Measurements from ENCODE around the gene ZNF205. TPM values are rescaled to one million over a fixed set of nuclear protein-coding genes. Genes with fewer than 3 reads are reported as not detected.

ZNF205 gene
- polyA plus RNA-seq, 1 of the 3 experiments (the other 2 are of a cell fraction) = 9.7 TPM

- peaks cover 60% of the 10 kb centered on the region for H3F3A ChIP-seq (replicated peaks; ENCODE audit: insufficient read depth)
- DNase-seq = no peak
- no peak for TF ChIP-seq SIN3A (IDR thresholded peaks at IDR 0.05; ENCODE audit: borderline replicate concordance, low read depth, low read length)
- TF ChIP-seq RFX5 (IDR thresholded peaks at IDR 0.05; ENCODE audit: low read length) = no peak
- TF ChIP-seq GATA2 (CRISPR knock-in tag; IDR thresholded peaks at IDR 0.05) = no peak
- TF ChIP-seq USF1 (IDR thresholded peaks at IDR 0.05; ENCODE audit: borderline replicate concordance, low read depth) = no peak
- TF ChIP-seq GABPA (IDR thresholded peaks at IDR 0.05; ENCODE audit: low read depth) = no peak
- TF ChIP-seq RAD21 (IDR thresholded peaks at IDR 0.05; ENCODE audit: low read length) = no peak
- TF ChIP-seq USF2 (IDR thresholded peaks at IDR 0.05; ENCODE audit: borderline replicate concordance, low read depth, low read length) = no peak
- no peak for TF ChIP-seq IRF3 (IDR thresholded peaks at IDR 0.05; ENCODE audit: low read depth, low read length)
- no peak overlapping the region for H3K4me3 ChIP-seq (ENCODE audit: low read depth in 2 of 2, low read length in 1 of 2)
- ChIA-PET CTCF (no interaction called here), POLR2A (no interaction called here)
- H3K4me1 ChIP-seq (ENCODE audit: control insufficient read depth in 1 of 2, insufficient read depth in 2 of 2, low read depth in 1 of 2, low read length in 1 of 2) = peaks cover 0 to 9% of the 10 kb centered on the region in 2 experiments; a peak in 1 of 4 replicates
- peaks cover 3% of the 10 kb centered on the region; the same call in 1 of the 2 replicates for H4K20me1 ChIP-seq (ENCODE audit: insufficient read depth)
- no peak overlapping the region for H2AFZ ChIP-seq (ENCODE audit: low read depth)
- no peaks in the 10 kb centered on the region for H3K9me3 ChIP-seq
- no peaks in the 10 kb centered on the region for H3K27me3 ChIP-seq (ENCODE audit: insufficient read depth)
- 56% methylated on average over 2 of the region's 2 CpGs for WGBS (ENCODE audit: low lambda C conversion rate)
- no peaks in the 10 kb centered on the region for H3K9me2 ChIP-seq
- no peak overlapping the region for H3K27ac ChIP-seq (ENCODE audit: low read depth in 2 of 2, low read length in 1 of 2)
- H3K79me2 ChIP-seq (ENCODE audit: insufficient read depth) = no peaks in the 10 kb centered on the region
- H3K36me3 ChIP-seq (replicated peaks in 1 of 2; ENCODE audit: control insufficient read depth in 1 of 2, insufficient read depth in 2 of 2, low read length in 1 of 2) = no peaks in the 10 kb centered on the region
- no peak overlapping the region for H3K9ac ChIP-seq
- no peak overlapping the region for H3K4me2 ChIP-seq
Observed at GRCh38 chr16:3155181-3155580, 42.8 kb downstream of the ZNF205 start.

- H3K27ac ChIP-seq (ENCODE audit: low read depth in 2 of 2, low read length in 1 of 2) = no peak overlapping the region
- H3K4me3 ChIP-seq (ENCODE audit: low read depth in 2 of 2, low read length in 1 of 2) = no peak overlapping the region
- no peaks in the 10 kb centered on the region; the same call in 1 of the 2 replicates for H4K20me1 ChIP-seq (ENCODE audit: insufficient read depth)
- H3F3A ChIP-seq (replicated peaks; ENCODE audit: insufficient read depth) = peaks cover 56% of the 10 kb centered on the region
- ChIA-PET CTCF (interaction anchor here (1.0 kb wide), 1 partner anchor 26 kb away, joined by 3 read pairs; no protein-coding TSS in a partner anchor), POLR2A (no interaction called here)
- WGBS (ENCODE audit: low lambda C conversion rate) = 80% methylated on average over 3 of the region's 3 CpGs
- no peak for DNase-seq
- H3K9ac ChIP-seq = no peak overlapping the region
- no peak for TF ChIP-seq ZBTB33 (IDR thresholded peaks at IDR 0.05; ENCODE audit: borderline replicate concordance, low read depth)
- no peak for TF ChIP-seq IRF3 (IDR thresholded peaks at IDR 0.05; ENCODE audit: low read depth, low read length)
- TF ChIP-seq NFIC (IDR thresholded peaks at IDR 0.05; ENCODE audit: borderline replicate concordance) = no peak
- TF ChIP-seq SIN3A (IDR thresholded peaks at IDR 0.05; ENCODE audit: borderline replicate concordance, low read depth, low read length) = no peak
- TF ChIP-seq TCF12 (IDR thresholded peaks at IDR 0.05) = no peak
- TF ChIP-seq NRF1 (IDR thresholded peaks at IDR 0.05; ENCODE audit: low read depth, low read length) = no peak
- H3K27me3 ChIP-seq (ENCODE audit: insufficient read depth) = no peaks in the 10 kb centered on the region
- no peaks in the 10 kb centered on the region for H3K9me3 ChIP-seq
- no peaks in the 10 kb centered on the region for H3K9me2 ChIP-seq
- H3K4me2 ChIP-seq = no peak overlapping the region
- no peaks in the 10 kb centered on the region for H3K36me3 ChIP-seq (replicated peaks in 1 of 2; ENCODE audit: control insufficient read depth in 1 of 2, insufficient read depth in 2 of 2, low read length in 1 of 2)
- no peaks in the 10 kb centered on the region for H3K79me2 ChIP-seq (ENCODE audit: insufficient read depth)
- H3K4me1 ChIP-seq (ENCODE audit: control insufficient read depth in 1 of 2, insufficient read depth in 2 of 2, low read depth in 1 of 2, low read length in 1 of 2) = peaks cover 0 to 9% of the 10 kb centered on the region in 2 experiments; a peak in 1 of 4 replicates
- H2AFZ ChIP-seq (ENCODE audit: low read depth) = no peak overlapping the region
Observed at GRCh38 chr16:3155972-3156371, 43.6 kb downstream of the ZNF205 start.

Measured in SK-N-SH (cell line).